GM10266 (cell line): ENCODE measurements around the gene USP4.
A peak's percentile ranks its signal among the peaks of the same experiment; 100 is the strongest.

Experiments used
- DNase-seq: peaks from one replicate; pipeline ENCODE4 v3.0.0; 2012; ENCODE audit errors: extremely low spot score
- CTCF ChIP-seq: IDR thresholded peaks from 2 replicates; pipeline ENCODE4 v1.5.1; 2012; ENCODE audit warnings: mild to moderate bottlenecking, low read depth; ENCODE audit not compliant: control insufficient read depth, insufficient read depth; ENCODE audit errors: missing control alignments

Gene USP4

GRCh38 chr3:49302613-49303012, 37.2 kb downstream of the USP4 start:
- no peak for TF ChIP-seq CTCF
- no peak for DNase-seq

GRCh38 chr3:49300595-49300994, 39.3 kb downstream of the USP4 start:
- TF ChIP-seq CTCF: no peak
- no peak for DNase-seq

DNA sequence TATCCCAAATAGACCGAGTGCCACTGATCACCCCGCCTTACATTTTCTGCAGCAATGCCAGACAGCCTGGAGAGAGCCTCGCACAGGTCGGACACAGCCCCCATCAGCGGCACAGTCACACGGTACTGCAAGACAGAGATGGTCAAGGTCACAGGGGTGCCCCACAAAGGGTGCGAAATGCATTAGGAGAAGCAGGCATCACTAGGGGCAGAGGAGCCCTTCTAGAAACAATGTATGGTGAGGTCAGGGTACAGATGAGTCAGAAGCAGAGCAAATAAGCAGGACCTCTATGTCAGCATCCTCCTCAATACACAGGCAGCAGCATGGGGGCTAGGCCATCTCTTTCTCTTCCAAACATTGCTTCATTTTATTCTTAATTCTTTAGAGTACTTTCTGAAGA, 41.3 kb downstream of the USP4 start:
- no peak for DNase-seq
- no peak for TF ChIP-seq CTCF

- TF ChIP-seq CTCF: no peak
- DNase-seq: no peak
Observed at GRCh38 chr3:49296781-49297411, 43.0 kb downstream of the USP4 start.

- peak; percentile 37 for TF ChIP-seq CTCF
- DNase-seq: no peak
Observed at GRCh38 chr3:49295489-49296058, 44.3 kb downstream of the USP4 start.

DNA sequence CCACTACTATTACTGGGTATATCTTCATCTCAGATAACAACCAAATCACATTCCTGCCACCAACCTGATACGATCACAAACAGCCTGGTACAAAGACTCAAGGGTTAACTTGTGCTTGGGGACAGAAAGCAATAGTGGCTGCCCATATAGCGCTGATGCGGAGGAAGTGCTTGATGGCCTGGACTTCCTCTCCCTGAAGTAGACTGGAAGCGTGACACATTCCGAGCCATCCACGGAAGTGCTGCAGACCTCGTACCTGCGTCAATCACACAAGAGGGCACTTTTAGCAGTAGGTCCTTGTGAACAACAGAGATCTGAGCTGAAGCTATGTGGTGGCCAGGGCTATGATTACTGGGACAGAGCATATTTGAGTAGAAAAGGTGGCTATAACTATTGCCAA, 45.5 kb downstream of the USP4 start:
- no peak for TF ChIP-seq CTCF
- DNase-seq: no peak

DNA sequence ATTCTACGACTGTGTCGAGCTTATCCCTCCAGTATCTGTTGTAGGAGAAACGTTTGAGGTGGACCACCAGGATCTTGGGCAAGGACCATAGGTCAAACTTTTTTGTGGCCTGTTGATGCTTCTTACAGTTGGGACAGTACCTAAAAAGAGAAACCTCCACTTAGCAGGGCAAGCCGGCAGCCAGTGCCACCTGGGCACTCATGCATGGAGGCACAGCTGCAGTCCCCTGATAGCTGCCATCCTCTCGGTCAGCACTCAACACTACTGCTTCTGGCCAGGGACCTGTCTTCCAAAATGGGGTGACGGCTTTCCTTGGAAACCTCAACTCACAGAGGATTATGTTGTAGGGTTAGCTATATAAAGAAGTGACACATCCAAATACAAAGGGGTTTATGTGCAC, 55.9 kb downstream of the USP4 start:
- no peak for DNase-seq
- no peak for TF ChIP-seq CTCF
